Stomach (tissue), 9 donors: ENCODE data around the gene KLK14. TPM values are rescaled to one million over a fixed set of nuclear protein-coding genes. Genes with fewer than 3 reads are reported as not detected.

Experiments used
- DNase-seq, 2 donors: peaks; one replicate each; pipeline versions ENCODE4 v3.0.0 to v3.0.0-alpha.2; 2013 to 2019
- H3K27ac ChIP-seq, 5 donors: fragments of 200-600 bp in 4 of 5; sonication (generic) in 4 of 5; one replicate each; pipeline ENCODE4 v1.5.1; 2013 to 2019; ENCODE audit warnings: mild to moderate bottlenecking in 1 of 5, moderate library complexity in 1 of 5
- H3K27me3 ChIP-seq, 3 donors: fragments of 200-600 bp; sonication (generic); one replicate each; pipeline ENCODE4 v1.5.1; 2017 to 2019; ENCODE audit warnings: mixed run types in 1 of 3
- H3K36me3 ChIP-seq, 4 donors: fragments of 200-600 bp; sonication (generic); 1 replicate in 3 of 4; 2 replicates in 1 of 4; pipeline ENCODE4 v1.5.1; 2016 to 2019
- H3K4me1 ChIP-seq, 4 donors: fragments of 200-600 bp; sonication (generic); one replicate each; pipeline ENCODE4 v1.5.1; 2016 to 2019
- H3K4me3 ChIP-seq, 4 donors: fragments of 200-600 bp; sonication (generic) in 3 of 4; one replicate each; pipeline ENCODE4 v1.5.1; 2016 to 2019; ENCODE audit warnings: mild to moderate bottlenecking in 1 of 4
- H3K9me3 ChIP-seq, 4 donors: fragments of 200-600 bp; sonication (generic); one replicate each; pipeline ENCODE4 v1.5.1; 2016 to 2019
- EP300 ChIP-seq: sonication (generic); formaldehyde crosslinking; IDR thresholded peaks from one replicate; pipeline ENCODE4 v1.6.1; 2017; ENCODE audit warnings: antibody characterized with exemption
- POLR2A ChIP-seq, 4 donors: fragments of 450-650 bp; IDR thresholded peaks; one replicate each; pipeline ENCODE4 v1.6.1; 2016; ENCODE audit warnings: antibody characterized with exemption in 4 of 4, control low read depth in 2 of 4, mild to moderate bottlenecking in 1 of 4, moderate library complexity in 1 of 4
- POLR2AphosphoS5 ChIP-seq, 3 donors: sonication (generic); formaldehyde crosslinking; IDR thresholded peaks; one replicate each; pipeline ENCODE4 v1.6.1; 2016; ENCODE audit warnings: antibody characterized with exemption in 3 of 3
- WGBS, 5 donors: extraction: QIAGEN DNeasy Blood & Tissue Kit in 3 of 5; methylation state at CpG; one replicate each; pipeline versions ENCODE4 v1.1.5 to v1.1.7; 2013 to 2018; 5-methylcytosine and 5-hydroxymethylcytosine counted together
- intact Hi-C: fragments of 100-400 bp; cut with DNase I; formaldehyde crosslinking; loops from one replicate; pipeline ENCODE4 v1.15.1; 2023; ENCODE audit warnings: low total_unique reads
- polyA plus RNA-seq, 3 donors: library from polyadenylated mRNA; stranded (reverse); fragments of 200-250 nt; gene quantifications; one replicate each; pipeline ENCODE4 v1.2.3, GENCODE V29; 2013
- total RNA-seq, 5 donors: library from RNA; depleted of rRNA; stranded (reverse); fragments of >200 nt; gene quantifications; one replicate each; pipeline versions ENCODE4 v1.1.0 to v1.2.3, GENCODE V29; 2014 to 2016
- TF ChIP-seq, protein P1 (sequence below), 7 experiments: fragments of 450-650 bp in 4 of 7; fragments of 200-600 bp in 3 of 7; sonication (generic) in 3 of 7; IDR thresholded peaks; one replicate each; pipeline ENCODE4 v1.5.1; 2016 to 2019; ENCODE audit warnings: antibody characterized with exemption in 7 of 7, control low read depth in 2 of 7, mild to moderate bottlenecking in 1 of 7
- donor health status: healthy with polysubstance abuse.
- donor health status: Bipolar disorder and iron deficiency.
- donor health status: healthy.

KLK14 gene
- total and polyA plus RNA-seq, 8 donors, result 0.31 to 0.35 TPM; not detected in 6

DNA sequence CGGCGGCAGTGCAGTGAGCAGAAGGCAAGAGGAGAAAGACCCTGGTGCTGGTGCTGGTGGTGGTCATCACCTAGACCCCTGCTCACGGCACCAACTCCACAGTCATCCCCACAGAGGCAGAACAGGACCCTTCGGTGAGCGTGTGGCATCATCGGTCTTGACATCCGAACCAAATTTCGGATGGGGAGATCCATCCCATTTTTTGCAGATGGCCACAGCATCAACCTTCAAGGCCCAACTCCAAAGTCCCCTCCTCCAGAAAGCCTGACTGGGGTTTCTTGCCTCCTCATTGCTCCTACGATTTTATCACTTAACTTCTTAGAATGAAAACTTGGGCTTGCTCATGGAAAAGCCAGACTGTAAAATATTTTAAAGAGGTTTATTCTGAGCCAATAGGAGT lies 39.2 kb downstream of the KLK14 start:
- Histone ChIP-seq H3K27ac (no peak overlapping the region), H3K36me3 (no peaks in the 10 kb centered on the region), H3K4me1 (peaks cover 0 to 10% (median 0%) of the 10 kb centered on the region in 4 donors), H3K9me3 (no peaks in the 10 kb centered on the region), H3K4me3 (no peak overlapping the region), H3K27me3 (no peaks in the 10 kb centered on the region)
- intact Hi-C loops, result no loop called here
- DNase-seq, result no peak
- TF ChIP-seq POLR2AphosphoS5 (IDR thresholded peaks at IDR 0.05), result no peak
- TF ChIP-seq EP300, result no peak
- TF ChIP-seq, protein P1, sequence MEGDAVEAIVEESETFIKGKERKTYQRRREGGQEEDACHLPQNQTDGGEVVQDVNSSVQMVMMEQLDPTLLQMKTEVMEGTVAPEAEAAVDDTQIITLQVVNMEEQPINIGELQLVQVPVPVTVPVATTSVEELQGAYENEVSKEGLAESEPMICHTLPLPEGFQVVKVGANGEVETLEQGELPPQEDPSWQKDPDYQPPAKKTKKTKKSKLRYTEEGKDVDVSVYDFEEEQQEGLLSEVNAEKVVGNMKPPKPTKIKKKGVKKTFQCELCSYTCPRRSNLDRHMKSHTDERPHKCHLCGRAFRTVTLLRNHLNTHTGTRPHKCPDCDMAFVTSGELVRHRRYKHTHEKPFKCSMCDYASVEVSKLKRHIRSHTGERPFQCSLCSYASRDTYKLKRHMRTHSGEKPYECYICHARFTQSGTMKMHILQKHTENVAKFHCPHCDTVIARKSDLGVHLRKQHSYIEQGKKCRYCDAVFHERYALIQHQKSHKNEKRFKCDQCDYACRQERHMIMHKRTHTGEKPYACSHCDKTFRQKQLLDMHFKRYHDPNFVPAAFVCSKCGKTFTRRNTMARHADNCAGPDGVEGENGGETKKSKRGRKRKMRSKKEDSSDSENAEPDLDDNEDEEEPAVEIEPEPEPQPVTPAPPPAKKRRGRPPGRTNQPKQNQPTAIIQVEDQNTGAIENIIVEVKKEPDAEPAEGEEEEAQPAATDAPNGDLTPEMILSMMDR (IDR thresholded peaks at IDR 0.05), result no peak
- no peak for TF ChIP-seq POLR2A (IDR thresholded peaks at IDR 0.05)
- 81 to 85% (median 83%) methylated on average over 9 of the region's 9 CpGs for WGBS, 5 donors

DNA sequence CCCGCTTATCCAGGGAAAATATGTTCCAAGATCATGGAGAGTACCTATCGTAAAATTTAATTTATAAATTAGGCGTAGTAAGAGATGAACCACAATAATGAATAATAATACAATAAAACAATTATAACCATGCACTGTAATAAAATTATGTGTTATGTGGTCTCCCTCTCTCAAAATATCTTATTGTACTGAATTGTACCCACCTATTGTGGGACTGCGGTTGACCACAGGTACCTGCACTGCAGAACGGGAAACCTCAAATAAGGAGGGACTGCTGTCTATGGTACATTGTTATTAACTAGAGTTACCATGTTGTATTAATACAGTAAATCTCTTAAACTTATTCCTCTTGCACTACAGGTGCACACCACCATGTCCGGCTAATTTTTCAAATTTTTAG lies 42.5 kb downstream of the KLK14 start:
- WGBS, 5 donors, result 90 to 95% (median 94%) methylated on average over 6 of the region's 6 CpGs
- intact Hi-C loops, result no loop called here
- H3K9me3 ChIP-seq, result no peaks in the 10 kb centered on the region
- TF ChIP-seq POLR2A (IDR thresholded peaks at IDR 0.05), result no peak
- TF ChIP-seq POLR2AphosphoS5 (IDR thresholded peaks at IDR 0.05), result no peak
- TF ChIP-seq, protein P1 (IDR thresholded peaks at IDR 0.05), result no peak
- H3K27ac ChIP-seq, result no peak overlapping the region
- no peaks in the 10 kb centered on the region for H3K36me3 ChIP-seq
- H3K4me1 ChIP-seq, result no peaks in the 10 kb centered on the region
- DNase-seq, result no peak
- peaks cover 0 to 1% (median 0%) of the 10 kb centered on the region in 3 donors for H3K27me3 ChIP-seq
- no peak overlapping the region for H3K4me3 ChIP-seq

DNA sequence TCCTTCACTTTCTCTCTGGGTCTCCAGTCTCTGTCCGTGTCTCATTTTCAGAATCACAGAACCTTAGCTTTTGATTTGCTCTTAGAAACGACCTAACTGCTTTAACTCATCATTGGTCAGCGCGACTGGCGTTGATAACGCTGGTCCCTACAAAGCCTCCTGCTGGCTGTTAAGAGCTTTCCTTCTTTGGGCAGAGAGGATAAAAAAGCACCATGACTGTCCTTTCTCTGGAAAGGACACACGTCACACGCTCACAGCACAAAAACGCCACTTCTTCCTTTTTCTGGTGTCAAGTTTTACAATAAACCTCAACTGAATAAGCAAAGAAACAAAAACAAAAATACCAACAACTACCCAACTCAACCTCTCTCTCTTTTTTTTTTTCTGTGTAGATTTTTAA lies 46.2 kb downstream of the KLK14 start:
- no peak overlapping the region for H3K4me3 ChIP-seq
- H3K9me3 ChIP-seq, result no peaks in the 10 kb centered on the region
- H3K36me3 ChIP-seq, result no peaks in the 10 kb centered on the region
- H3K27me3 ChIP-seq, result peaks cover 0 to 26% (median 0%) of the 10 kb centered on the region in 3 donors
- no peak for DNase-seq
- intact Hi-C loops, result no loop called here
- H3K27ac ChIP-seq, result no peak overlapping the region
- 35 to 61% (median 52%) methylated on average over 9 of the region's 9 CpGs for WGBS, 5 donors
- H3K4me1 ChIP-seq, result no peaks in the 10 kb centered on the region
- no peak for TF ChIP-seq EP300
- TF ChIP-seq, protein P1 (IDR thresholded peaks at IDR 0.05), result no peak
- TF ChIP-seq POLR2A (IDR thresholded peaks at IDR 0.05), result no peak
- TF ChIP-seq POLR2AphosphoS5 (IDR thresholded peaks at IDR 0.05), result no peak

DNA sequence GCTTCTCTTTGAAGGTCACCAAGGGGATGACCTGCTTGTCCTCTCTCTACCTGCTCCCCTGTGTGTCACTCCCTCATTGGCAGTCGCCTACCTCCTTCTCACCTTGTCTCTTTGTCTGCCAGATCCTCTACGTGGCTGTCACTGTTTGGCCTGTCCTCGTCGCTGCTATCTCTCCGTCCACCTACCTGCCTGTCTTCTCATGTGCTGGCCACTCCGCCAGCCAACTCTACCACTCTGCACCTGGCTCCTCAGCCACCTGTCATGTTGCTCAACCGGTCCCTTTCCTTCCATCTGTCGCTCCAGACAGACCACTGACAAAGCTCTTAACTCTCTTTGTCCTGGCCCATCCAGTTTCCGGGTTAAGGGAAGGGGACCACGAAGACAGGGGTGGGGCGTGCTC lies 48.0 kb downstream of the KLK14 start, which contains the start of gene KLK12:
Gene KLK12, minus strand, starts transcription at position 299 of the 400 bp plus-strand sequence. CDS start 381 bp downstream, outside the sequence.
- H3K4me3 ChIP-seq, result no peak within 1 kb of the TSS
- 29 to 46% (median 44%) methylated on average over 11 of the region's 11 CpGs for WGBS, 5 donors
- TF ChIP-seq POLR2A (IDR thresholded peaks at IDR 0.05) (no peak), POLR2AphosphoS5 (IDR thresholded peaks at IDR 0.05) (no peak), EP300 (no peak)
- TF ChIP-seq, protein P1 (IDR thresholded peaks at IDR 0.05), result no peak
- no peaks in the 10 kb centered on the region for H3K4me1 ChIP-seq
- H3K36me3 ChIP-seq, result no peaks in the 10 kb centered on the region
- DNase-seq, result no peak
- intact Hi-C loops, result no loop called here
- peaks cover 0 to 34% (median 0%) of the 10 kb centered on the region in 3 donors for H3K27me3 ChIP-seq
- no peak within 1 kb of the TSS for H3K27ac ChIP-seq
- no peaks in the 10 kb centered on the region for H3K9me3 ChIP-seq
